ENCODE data around the gene SEL1L2.

The SEL1L2 gene

GRCh38 chr20:13910492-13910891 is 79.9 kb downstream of the SEL1L2 start:
- Histone ChIP-seq H3K4me1 (ENCODE audit: control insufficient read depth, low read length) (no peaks in the 10 kb centered on the region), H4K20me1 (ENCODE audit: control insufficient read depth, insufficient read depth, low read depth, low read length) (no peaks in the 10 kb centered on the region), H3K27me3 (ENCODE audit: control insufficient read depth, low read length) (no peaks in the 10 kb centered on the region), H3K27ac (ENCODE audit: low read depth, low read length) (no peak overlapping the region), H3K9me2 (replicated peaks; ENCODE audit: control insufficient read depth, low read length) (no peaks in the 10 kb centered on the region), H3K4me2 (ENCODE audit: low read length) (no peak overlapping the region), H3K36me3 (ENCODE audit: control insufficient read depth, low read length) (no peaks in the 10 kb centered on the region), H3K79me2 (ENCODE audit: control insufficient read depth, low read length) (no peaks in the 10 kb centered on the region), H3K9me3 (ENCODE audit: control insufficient read depth, insufficient read depth, low read length) (no peaks in the 10 kb centered on the region), H3F3A (ENCODE audit: control insufficient read depth, insufficient read depth) (no peaks in the 10 kb centered on the region), H3K4me3 (ENCODE audit: low read length) (no peak overlapping the region)
- no peak for TF ChIP-seq CTCF (IDR thresholded peaks at IDR 0.05; ENCODE audit: low read depth, low read length, poor library complexity, severe bottlenecking)

- TF ChIP-seq EZH2phosphoT487 (IDR thresholded peaks at IDR 0.05; ENCODE audit: borderline replicate concordance, low read length) (no peak), CTCF (IDR thresholded peaks at IDR 0.05; ENCODE audit: low read depth, low read length, poor library complexity, severe bottlenecking) (no peak)
Observed at GRCh38 chr20:13909067-13909466, 81.3 kb downstream of the SEL1L2 start.

GRCh38 chr20:13904766-13905165 is 85.6 kb downstream of the SEL1L2 start:
- no peaks in the 10 kb centered on the region for H3K36me3 ChIP-seq (ENCODE audit: control insufficient read depth, low read length)
- H3K4me2 ChIP-seq (ENCODE audit: low read length) = no peak overlapping the region
- no peak overlapping the region for H3K4me3 ChIP-seq (ENCODE audit: low read length)
- H4K20me1 ChIP-seq (ENCODE audit: control insufficient read depth, insufficient read depth, low read depth, low read length) = no peaks in the 10 kb centered on the region
- H3F3A ChIP-seq (ENCODE audit: control insufficient read depth, insufficient read depth) = no peaks in the 10 kb centered on the region
- TF ChIP-seq CTCF (IDR thresholded peaks at IDR 0.05; ENCODE audit: low read depth, low read length, poor library complexity, severe bottlenecking) (no peak), EZH2phosphoT487 (IDR thresholded peaks at IDR 0.05; ENCODE audit: borderline replicate concordance, low read length) (no peak)
- no peaks in the 10 kb centered on the region for H3K9me2 ChIP-seq (replicated peaks; ENCODE audit: control insufficient read depth, low read length)
- H3K9me3 ChIP-seq (ENCODE audit: control insufficient read depth, insufficient read depth, low read length) = no peaks in the 10 kb centered on the region
- no peaks in the 10 kb centered on the region for H3K27me3 ChIP-seq (ENCODE audit: control insufficient read depth, low read length)
- no peaks in the 10 kb centered on the region for H3K4me1 ChIP-seq (ENCODE audit: control insufficient read depth, low read length)
- H3K79me2 ChIP-seq (ENCODE audit: control insufficient read depth, low read length) = no peaks in the 10 kb centered on the region
- no peak overlapping the region for H3K27ac ChIP-seq (ENCODE audit: low read depth, low read length)

More at GRCh38 chr20:13909067-13909466, 81.3 kb downstream of the SEL1L2 start:
- H3K9me3 ChIP-seq (ENCODE audit: control insufficient read depth, insufficient read depth, low read length) = no peaks in the 10 kb centered on the region
- H3K4me3 ChIP-seq (ENCODE audit: low read length) = no peak overlapping the region
- no peaks in the 10 kb centered on the region for H3K9me2 ChIP-seq (replicated peaks; ENCODE audit: control insufficient read depth, low read length)
- no peak overlapping the region for H3K4me2 ChIP-seq (ENCODE audit: low read length)
- no peaks in the 10 kb centered on the region for H3K27me3 ChIP-seq (ENCODE audit: control insufficient read depth, low read length)
- no peak overlapping the region for H3K27ac ChIP-seq (ENCODE audit: low read depth, low read length)
- H3K4me1 ChIP-seq (ENCODE audit: control insufficient read depth, low read length) = no peaks in the 10 kb centered on the region
- H4K20me1 ChIP-seq (ENCODE audit: control insufficient read depth, insufficient read depth, low read depth, low read length) = no peaks in the 10 kb centered on the region
- no peaks in the 10 kb centered on the region for H3K36me3 ChIP-seq (ENCODE audit: control insufficient read depth, low read length)
- no peaks in the 10 kb centered on the region for H3F3A ChIP-seq (ENCODE audit: control insufficient read depth, insufficient read depth)
- H3K79me2 ChIP-seq (ENCODE audit: control insufficient read depth, low read length) = no peaks in the 10 kb centered on the region

- H3K27me3 ChIP-seq (ENCODE audit: control insufficient read depth, low read length) = no peaks in the 10 kb centered on the region
- no peaks in the 10 kb centered on the region for H3K36me3 ChIP-seq (ENCODE audit: control insufficient read depth, low read length)
- no peaks in the 10 kb centered on the region for H3K4me1 ChIP-seq (ENCODE audit: control insufficient read depth, low read length)
- no peaks in the 10 kb centered on the region for H4K20me1 ChIP-seq (ENCODE audit: control insufficient read depth, insufficient read depth, low read depth, low read length)
- H3K9me3 ChIP-seq (ENCODE audit: control insufficient read depth, insufficient read depth, low read length) = no peaks in the 10 kb centered on the region
- H3K4me3 ChIP-seq (ENCODE audit: low read length) = no peak overlapping the region
- H3K27ac ChIP-seq (ENCODE audit: low read depth, low read length) = no peak overlapping the region
- TF ChIP-seq EZH2phosphoT487 (IDR thresholded peaks at IDR 0.05; ENCODE audit: borderline replicate concordance, low read length) = no peak
- no peak for TF ChIP-seq CTCF (IDR thresholded peaks at IDR 0.05; ENCODE audit: low read depth, low read length, poor library complexity, severe bottlenecking)
- no peaks in the 10 kb centered on the region for H3K9me2 ChIP-seq (replicated peaks; ENCODE audit: control insufficient read depth, low read length)
- H3K4me2 ChIP-seq (ENCODE audit: low read length) = no peak overlapping the region
- no peaks in the 10 kb centered on the region for H3F3A ChIP-seq (ENCODE audit: control insufficient read depth, insufficient read depth)
- H3K79me2 ChIP-seq (ENCODE audit: control insufficient read depth, low read length) = no peaks in the 10 kb centered on the region
Observed at GRCh38 chr20:13900496-13900895, 89.9 kb downstream of the SEL1L2 start.
